ENCODE measurements around the gene KCNN1.
A peak's percentile ranks its signal among the peaks of the same experiment; 100 is the strongest.
"Not testable (repeated sequence)": the region's sequence is repeated elsewhere in the genome, so short reads cannot be mapped to it uniquely, and the experiment has no call there.

KCNN1 gene

GRCh38 chr19:18001777-18002345 lies 35.0 kb downstream of the KCNN1 start:
- DNase-seq (ENCODE audit: low read depth) = no peak

- no peak for DNase-seq (ENCODE audit: low read depth)
Observed at GRCh38 chr19:18002347-18002850, 35.5 kb downstream of the KCNN1 start.

GRCh38 chr19:18005750-18006149 lies 38.8 kb downstream of the KCNN1 start:
- DNase-seq (ENCODE audit: low read depth) = not testable (repeated sequence)

GRCh38 chr19:18007044-18007916 lies 40.4 kb downstream of the KCNN1 start:
- DNase-seq (ENCODE audit: low read depth) = peak; percentile 54

GRCh38 chr19:18007917-18008673 lies 41.2 kb downstream of the KCNN1 start, which contains the start of gene ARRDC2:
ARRDC2 (plus strand) TSS chr19:18008170; CDS start chr19:18008311, 141 bp downstream.
- DNase-seq (ENCODE audit: low read depth) = peak; percentile 83

- DNase-seq (ENCODE audit: low read depth) = no peak
Observed at GRCh38 chr19:18008814-18009213, 41.9 kb downstream of the KCNN1 start.

GRCh38 chr19:18009412-18010066 lies 42.6 kb downstream of the KCNN1 start:
- DNase-seq (ENCODE audit: low read depth) = no peak

GRCh38 chr19:18010149-18010548 lies 43.2 kb downstream of the KCNN1 start:
- DNase-seq (ENCODE audit: low read depth) = no peak

- no peak for DNase-seq (ENCODE audit: low read depth)
Observed at GRCh38 chr19:18013210-18014111, 46.6 kb downstream of the KCNN1 start.

- DNase-seq (ENCODE audit: low read depth) = peak; percentile 32
Observed at GRCh38 chr19:18014197-18014596, 47.3 kb downstream of the KCNN1 start.

- no peak for DNase-seq (ENCODE audit: low read depth)
Observed at GRCh38 chr19:18016209-18016910, 49.5 kb downstream of the KCNN1 start.

GRCh38 chr19:18017275-18018083 lies 50.6 kb downstream of the KCNN1 start:
- no peak for DNase-seq (ENCODE audit: low read depth)

GRCh38 chr19:18020212-18021085 lies 53.5 kb downstream of the KCNN1 start:
- DNase-seq (ENCODE audit: low read depth) = no peak

- peak; percentile 75 for DNase-seq (ENCODE audit: low read depth)
Observed at GRCh38 chr19:18021121-18021755, 54.3 kb downstream of the KCNN1 start.

GRCh38 chr19:18023622-18024251 lies 56.8 kb downstream of the KCNN1 start:
- peak; percentile 75 for DNase-seq (ENCODE audit: low read depth)

- DNase-seq (ENCODE audit: low read depth) = no peak
Observed at GRCh38 chr19:18027151-18027550, 60.2 kb downstream of the KCNN1 start.

GRCh38 chr19:18029617-18030338 lies 62.9 kb downstream of the KCNN1 start:
- no peak for DNase-seq (ENCODE audit: low read depth)
